Ascending aorta (tissue), 2 donors: ENCODE measurements around the gene AQP4. TPM values are rescaled to one million over a fixed set of nuclear protein-coding genes. Genes with fewer than 3 reads are reported as not detected.

Source experiments
- DNase-seq, 2 donors: peaks; one replicate each; pipeline ENCODE4 v3.0.0-alpha.2; 2019; ENCODE audit warnings: low spot score in 2 of 2
- H3K27ac ChIP-seq, 2 donors: fragments of 200-600 bp; sonication (generic); one replicate each; pipeline ENCODE4 v1.5.1; 2016 to 2017; ENCODE audit warnings: mild to moderate bottlenecking in 1 of 2
- H3K27me3 ChIP-seq: fragments of 200-600 bp; sonication (generic); one replicate; pipeline ENCODE4 v1.5.1; 2017
- H3K36me3 ChIP-seq, 2 donors: fragments of 200-600 bp; sonication (generic); one replicate each; pipeline ENCODE4 v1.5.1; 2016
- H3K4me1 ChIP-seq, 2 donors: fragments of 200-600 bp; sonication (generic); one replicate each; pipeline ENCODE4 v1.5.1; 2016 to 2017; ENCODE audit warnings: mild to moderate bottlenecking in 1 of 2
- H3K4me3 ChIP-seq, 2 donors: fragments of 200-600 bp; sonication (generic); one replicate each; pipeline ENCODE4 v1.5.1; 2016 to 2017; ENCODE audit warnings: mild to moderate bottlenecking in 1 of 2
- H3K9me3 ChIP-seq, 2 donors: fragments of 200-600 bp; sonication (generic); one replicate each; pipeline ENCODE4 v1.5.1; 2016
- CTCF ChIP-seq, 3 experiments: fragments of 200-600 bp in 2 of 3; fragments of 450-650 bp in 1 of 3; sonication (generic) in 2 of 3; IDR thresholded peaks; one replicate each; pipeline ENCODE4 v1.5.1; 2016 to 2019; ENCODE audit warnings: antibody characterized with exemption in 3 of 3, mild to moderate bottlenecking in 1 of 3, moderate library complexity in 1 of 3
- intact Hi-C: fragments of 100-400 bp; cut with DNase I; formaldehyde crosslinking; loops from one replicate; pipeline ENCODE4 v1.15.1; 2023
- total RNA-seq: library from RNA; depleted of rRNA; stranded (reverse); fragments of >200 nt; gene quantifications from one replicate; pipeline ENCODE4 v1.1.0, GENCODE V29; 2016

Gene AQP4
- total RNA-seq, 1 donor from 2014 or later: not detected

- DNase-seq: no peak
- no peak for TF ChIP-seq CTCF (IDR thresholded peaks at IDR 0.05)
- Histone ChIP-seq H3K9me3 (no peaks in the 10 kb centered on the region), H3K27me3 (no peaks in the 10 kb centered on the region), H3K4me1 (no peaks in the 10 kb centered on the region), H3K27ac (no peak overlapping the region), H3K4me3 (peak overlapping the region in 1 of 2 donors; percentile 44), H3K36me3 (no peaks in the 10 kb centered on the region)
- intact Hi-C loops: no loop called here
These were observed 2.2 kb downstream of the AQP4 start for GRCh38 chr18:26863122-26863879.

- H3K4me3 ChIP-seq: no peak overlapping the region
- TF ChIP-seq CTCF (IDR thresholded peaks at IDR 0.05): no peak
- intact Hi-C loops: no loop called here
- H3K4me1 ChIP-seq: no peaks in the 10 kb centered on the region
- DNase-seq: no peak
- no peak overlapping the region for H3K27ac ChIP-seq
- H3K27me3 ChIP-seq: no peaks in the 10 kb centered on the region
- H3K9me3 ChIP-seq: no peaks in the 10 kb centered on the region
- H3K36me3 ChIP-seq: no peaks in the 10 kb centered on the region
These were observed 3.4 kb downstream of the AQP4 start for GRCh38 chr18:26862084-26862483.

- Histone ChIP-seq H3K36me3 (no peaks in the 10 kb centered on the region), H3K27me3 (no peaks in the 10 kb centered on the region), H3K27ac (no peak overlapping the region), H3K4me3 (no peak overlapping the region), H3K4me1 (no peaks in the 10 kb centered on the region), H3K9me3 (no peaks in the 10 kb centered on the region)
- TF ChIP-seq CTCF (IDR thresholded peaks at IDR 0.05): no peak
- intact Hi-C loops: no loop called here
- DNase-seq: no peak
These were observed 11.1 kb downstream of the AQP4 start for GRCh38 chr18:26854292-26854881.

- no peaks in the 10 kb centered on the region for H3K27me3 ChIP-seq
- no peaks in the 10 kb centered on the region for H3K4me1 ChIP-seq
- DNase-seq: no peak
- H3K4me3 ChIP-seq: no peak overlapping the region
- no peak for TF ChIP-seq CTCF (IDR thresholded peaks at IDR 0.05)
- H3K36me3 ChIP-seq: no peaks in the 10 kb centered on the region
- H3K9me3 ChIP-seq: no peaks in the 10 kb centered on the region
- no peak overlapping the region for H3K27ac ChIP-seq
- intact Hi-C loops: no loop called here
These were observed 12.1 kb downstream of the AQP4 start for GRCh38 chr18:26853401-26853800.

- TF ChIP-seq CTCF (IDR thresholded peaks at IDR 0.05): no peak
- Histone ChIP-seq H3K9me3 (no peaks in the 10 kb centered on the region), H3K27ac (no peak overlapping the region), H3K27me3 (no peaks in the 10 kb centered on the region), H3K4me1 (no peaks in the 10 kb centered on the region), H3K4me3 (no peak overlapping the region), H3K36me3 (no peaks in the 10 kb centered on the region)
- intact Hi-C loops: no loop called here
- no peak for DNase-seq
These were observed 21.7 kb downstream of the AQP4 start for GRCh38 chr18:26843760-26844159.
